GM12878 (cell line): ENCODE results near the gene SETD6. TPM values are rescaled to one million over a fixed set of nuclear protein-coding genes. Genes with fewer than 3 reads are reported as not detected.

Experiments used
- ATAC-seq: fragments of 200-7000 bp; cut with Tn5 transposase; 3 replicates; pipeline ENCODE4 v1.9.1; 2020; ENCODE audit warnings: mild to moderate bottlenecking, moderate library complexity
- BruUV-seq: library from RNA; stranded (reverse); fragments of 400-500 nt; replicated peaks from 2 replicates; lab custom pipeline; 2021; lab: Mats Ljungman, UMichigan
- CTCF ChIA-PET: fragments of 300-600 bp; sonication (Branson Sonifier 250); formaldehyde crosslinking; extraction: SDS; loops from one replicate; lab custom pipeline; 2021; ENCODE audit warnings: inconsistent platforms; lab: Yijun Ruan, JAX
- POLR2A ChIA-PET: fragments of 350-600 bp; formaldehyde crosslinking; extraction: SDS; loops from one replicate; lab custom pipeline; 2021; ENCODE audit warnings: inconsistent platforms; lab: Charles Lee
- RAD21 ChIA-PET: fragments of 300-600 bp; sonication (Branson Sonifier 250); formaldehyde crosslinking; loops from one replicate; lab custom pipeline; 2023; ENCODE audit warnings: antibody characterized with exemption; ENCODE audit not compliant: unreplicated experiment; lab: Charles Lee
- SMC1A ChIA-PET: fragments of 300-600 bp; sonication (Branson Sonifier 250); formaldehyde crosslinking; loops from one replicate; lab custom pipeline; 2023; ENCODE audit not compliant: unreplicated experiment, uncharacterized antibody; lab: Charles Lee
- DNase-seq: peaks from one replicate; pipeline ENCODE4 v3.0.0-alpha.2; 2011; ENCODE audit warnings: low read depth, low spot score
- FAIRE-seq: peaks from 3 replicates; lab custom pipeline; 2011; peaks lifted over from hg19 to GRCh38; lab: Jason Lieb, UNC
- H2AFZ ChIP-seq: 2 replicates; pipeline ENCODE4 v1.6.0; 2011; ENCODE audit warnings: low read depth, low read length, control low read depth; ENCODE audit not compliant: control insufficient read depth
- H3K27ac ChIP-seq: 2 replicates; pipeline ENCODE4 v1.5.1; 2011; ENCODE audit warnings: control low read depth; ENCODE audit not compliant: control insufficient read depth, insufficient read depth
- H3K27me3 ChIP-seq, 2 experiments: replicated peaks in 1 of 2; 2 replicates each; pipeline versions ENCODE4 v1.6.0 to v1.6.1; 2011; ENCODE audit warnings: low read length in 1 of 2; ENCODE audit not compliant: control insufficient read depth in 2 of 2, insufficient read depth in 2 of 2
- H3K36me3 ChIP-seq, 2 experiments: 2 replicates each; pipeline ENCODE4 v1.5.1; 2011; ENCODE audit warnings: low read length in 1 of 2; ENCODE audit not compliant: control insufficient read depth in 2 of 2, insufficient read depth in 2 of 2
- H3K4me1 ChIP-seq: 2 replicates; pipeline ENCODE4 v1.6.1; 2011; ENCODE audit warnings: mild to moderate bottlenecking, low read length, moderate library complexity, mixed read lengths; ENCODE audit not compliant: control insufficient read depth, insufficient read depth
- H3K4me2 ChIP-seq: 2 replicates; pipeline ENCODE4 v1.6.0; 2011; ENCODE audit warnings: control low read depth; ENCODE audit not compliant: control insufficient read depth, insufficient read depth
- H3K4me3 ChIP-seq: fragments of 200-600 bp; sonication (generic); 2 replicates; pipeline ENCODE4 v1.5.1; 2016
- H3K79me2 ChIP-seq: 2 replicates; pipeline ENCODE4 v1.6.0; 2011; ENCODE audit warnings: low read length; ENCODE audit not compliant: control insufficient read depth, insufficient read depth
- H3K9ac ChIP-seq: 2 replicates; pipeline ENCODE4 v1.8.0; 2011; ENCODE audit warnings: low read length, control low read depth, mixed read lengths; ENCODE audit not compliant: control insufficient read depth, insufficient read depth
- H3K9me3 ChIP-seq: replicated peaks from 3 replicates; pipeline ENCODE4 v1.5.1; 2011; ENCODE audit warnings: mild to moderate bottlenecking, low read length; ENCODE audit not compliant: control insufficient read depth, insufficient read depth
- H4K20me1 ChIP-seq: 2 replicates; pipeline ENCODE4 v1.6.0; 2011; ENCODE audit not compliant: control insufficient read depth, insufficient read depth
- CHD1 ChIP-seq: IDR thresholded peaks from 2 replicates; pipeline ENCODE4 v1.6.1; 2012; ENCODE audit warnings: low read depth, low read length, improper control_type of control experiment
- CREB1 ChIP-seq: IDR thresholded peaks from 2 replicates; pipeline ENCODE4 v1.6.1; 2012; ENCODE audit warnings: low read depth, mild to moderate bottlenecking, inconsistent platforms
- IKZF2 ChIP-seq, 2 experiments: fragments of 450-650 bp; IDR thresholded peaks; 2 replicates each; pipeline ENCODE4 v1.6.1; 2017; ENCODE audit warnings: mild to moderate bottlenecking in 2 of 2, moderate library complexity in 2 of 2
- JUND ChIP-seq: IDR thresholded peaks from 2 replicates; pipeline ENCODE4 v1.6.1; 2012; ENCODE audit warnings: low read depth, mild to moderate bottlenecking, low read length, improper control_type of control experiment, moderate library complexity
- MXI1 ChIP-seq: fragments of 150-350 bp; IDR thresholded peaks from 2 replicates; pipeline ENCODE4 v1.6.1; 2011; ENCODE audit warnings: low read depth, mild to moderate bottlenecking, inconsistent platforms, low read length, improper control_type of control experiment
- NR2F1 ChIP-seq: fragments of 450-650 bp; conservative IDR thresholded peaks from 2 replicates; pipeline ENCODE4 v1.6.1; 2017; ENCODE audit warnings: mild to moderate bottlenecking
- NRF1 ChIP-seq: conservative IDR thresholded peaks from 2 replicates; pipeline ENCODE4 v1.6.1; 2011; ENCODE audit warnings: mild to moderate bottlenecking, low read depth, low read length, improper control_type of control experiment
- SPI1 ChIP-seq: IDR thresholded peaks from 2 replicates; pipeline ENCODE4 v1.6.1; 2011; ENCODE audit warnings: low read depth, mild to moderate bottlenecking, low read length, moderate library complexity, borderline replicate concordance; ENCODE audit not compliant: insufficient read depth
- YBX1 ChIP-seq: fragments of 450-650 bp; IDR thresholded peaks from 2 replicates; pipeline ENCODE4 v1.6.1; 2016; ENCODE audit warnings: antibody characterized with exemption
- WGBS: methylation state at CpG from one replicate; pipeline ENCODE4 v1.1.6; 2016; ENCODE audit warnings: low lambda C conversion rate; ENCODE audit not compliant: insufficient replicate concordance, insufficient coverage; ENCODE audit errors: missing lambda C conversion rate; 5-methylcytosine and 5-hydroxymethylcytosine counted together
- in situ Hi-C: fragments of 300-500 bp; cut with MboI; formaldehyde crosslinking; loops from 9 replicates; pipeline ENCODE4 v1.14.3; 2018; ENCODE audit warnings: mixed read lengths
- intact Hi-C: fragments of 100-400 bp; cut with micrococcal nuclease; formaldehyde crosslinking; loops from one replicate; pipeline ENCODE4 v1.14.2; 2022; ENCODE audit not compliant: unreplicated experiment
- polyA plus RNA-seq, 11 experiments: library from polyadenylated mRNA; depleted of rRNA in 4 of 11; unstranded in 6 of 11; stranded (reverse) in 5 of 11; fragments of >200 nt; fragmentation: Nextera tagmentation in 4 of 11; fragmentation: Illumina TruSeq in 1 of 11; extraction: Ambion mirVana in 4 of 11; extraction: Trizol in 1 of 11; gene quantifications; 1 replicate in 1 of 11; 2 replicates in 10 of 11; pipeline versions ENCODE4 v1.2.1 to v1.2.3, GENCODE V29; 2011 to 2016; ENCODE audit warnings: inconsistent platforms in 2 of 11, missing spikeins in 2 of 11, low read depth in 1 of 11
- total RNA-seq, 4 experiments: library from RNA; depleted of rRNA in 3 of 4; stranded (reverse); fragments of >200 nt in 3 of 4; fragmentation: Illumina TruSeq in 1 of 4; extraction: Trizol in 1 of 4; gene quantifications; 2 replicates each; pipeline versions ENCODE4 v1.2.1 to v1.2.3, GENCODE V29; 2013 to 2021
- TF ChIP-seq, protein P1 (sequence below): fragments of 450-650 bp; conservative IDR thresholded peaks from 2 replicates; pipeline ENCODE4 v1.6.1; 2017; ENCODE audit warnings: mild to moderate bottlenecking, moderate library complexity

SETD6 gene
- total and polyA plus RNA-seq, 10 of the 15 experiments (the other 5 are each of a cell fraction or from before 2014, with no cell fraction given), result 8.2 to 23.8 (median 16.2) TPM

GRCh38 chr16:58518980-58519368 is 3.7 kb downstream of the SETD6 start:
- TF ChIP-seq IKZF2 (IDR thresholded peaks at IDR 0.05) (0 out of 4 replicates have a peak, but pooled peaks of 1 of the 2 experiments have one; percentile 3), NRF1 (no peak)
- no peak overlapping the region for H2AFZ ChIP-seq
- H3K79me2 ChIP-seq, result peaks cover 11% of the 10 kb centered on the region
- 0 out of 2 replicates have a peak overlapping the region, but pooled peaks have one; percentile 4 for H3K4me3 ChIP-seq
- no peaks in the 10 kb centered on the region for H4K20me1 ChIP-seq
- BruUV-seq, result no TSS peak
- WGBS, result 0% methylated on average over 1 of the region's 1 CpG
- ChIA-PET CTCF (interaction anchor here (0.6 to 3.8 kb wide), 12 partner anchors 24 to 237 kb away, joined by 3 to 18 read pairs (median 4); no protein-coding TSS in a partner anchor), POLR2A (interaction anchor here (0.8 to 1.2 kb wide), 3 partner anchors 70 to 416 kb away, joined by 3 to 6 read pairs (median 4); no protein-coding TSS in a partner anchor), RAD21 (interaction anchor here (0.9 to 1.6 kb wide), 5 partner anchors 31 to 237 kb away, joined by 3 to 8 read pairs (median 5); no protein-coding TSS in a partner anchor), SMC1A (interaction anchor here (0.9 to 2.7 kb wide), 12 partner anchors 9 to 237 kb away, joined by 3 to 11 read pairs (median 4); no protein-coding TSS in a partner anchor)
- peak overlapping the region; percentile 67 for H3K27ac ChIP-seq
- H3K36me3 ChIP-seq, result peaks cover 13 to 31% of the 10 kb centered on the region in 2 experiments
- in situ Hi-C loops (loop anchor here (25.0 kb wide), 1 partner anchor 218 kb away; the partner anchor contains the start of gene GOT2), intact Hi-C loops (loop anchor here (1.0 kb wide), 1 partner anchor 111 kb away; no protein-coding TSS in a partner anchor)
- no peak for ATAC-seq
- H3K27me3 ChIP-seq, result no peaks in the 10 kb centered on the region
- DNase-seq, result no peak
- peak overlapping the region; percentile 76 for H3K4me2 ChIP-seq
- no peak for FAIRE-seq
- H3K9ac ChIP-seq, result peak overlapping the region; percentile 9; the same call in 1 of the 2 replicates
- H3K9me3 ChIP-seq, result no peaks in the 10 kb centered on the region
- peaks cover 43% of the 10 kb centered on the region for H3K4me1 ChIP-seq

DNA sequence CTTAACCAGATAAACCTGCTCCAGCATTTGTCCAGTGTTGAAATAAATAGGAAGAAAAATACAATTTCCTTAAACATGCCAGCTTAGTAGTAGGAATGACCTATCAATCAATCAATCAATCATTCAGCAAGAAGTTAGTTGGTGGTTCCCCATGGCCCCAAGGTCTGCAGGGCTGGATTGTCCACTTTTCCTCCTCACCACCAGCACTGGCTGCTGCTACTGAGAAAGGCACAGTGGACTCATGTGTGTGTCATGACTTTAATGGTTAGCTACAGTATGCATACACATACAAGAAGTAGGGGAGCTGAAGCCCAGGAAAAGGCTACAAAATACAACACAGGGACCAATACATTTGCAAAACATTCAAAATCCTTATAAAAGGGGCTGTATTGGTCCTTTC is 4.4 kb downstream of the SETD6 start:
- peaks cover 13 to 34% of the 10 kb centered on the region in 2 experiments for H3K36me3 ChIP-seq
- in situ Hi-C loops (loop anchor here (25.0 kb wide), 1 partner anchor 218 kb away; the partner anchor contains the start of gene GOT2), intact Hi-C loops (no loop called here)
- ATAC-seq, result no peak
- peak overlapping the region; percentile 41; the same call in 1 of the 2 replicates for H3K4me2 ChIP-seq
- no peak for FAIRE-seq
- H3K9me3 ChIP-seq, result no peaks in the 10 kb centered on the region
- no peaks in the 10 kb centered on the region for H4K20me1 ChIP-seq
- H3K4me3 ChIP-seq, result 0 out of 2 replicates have a peak overlapping the region, but pooled peaks have one; percentile 4
- ChIA-PET POLR2A (interaction anchor here (0.6 to 0.7 kb wide), 3 partner anchors 25 to 397 kb away, joined by 3 to 4 read pairs (median 3); no protein-coding TSS in a partner anchor), CTCF (interaction anchor here (0.8 to 3.8 kb wide), 7 partner anchors 10 to 213 kb away, joined by 3 to 18 read pairs (median 5); no protein-coding TSS in a partner anchor), SMC1A (interaction anchor here (0.6 to 2.2 kb wide), 5 partner anchors 8 to 236 kb away, joined by 3 to 7 read pairs (median 4); no protein-coding TSS in a partner anchor), RAD21 (no interaction called here)
- BruUV-seq, result no TSS peak
- H2AFZ ChIP-seq, result no peak overlapping the region
- H3K4me1 ChIP-seq, result peaks cover 42% of the 10 kb centered on the region
- DNase-seq, result no peak
- H3K27me3 ChIP-seq, result no peaks in the 10 kb centered on the region
- no peak overlapping the region for H3K9ac ChIP-seq
- peaks cover 10% of the 10 kb centered on the region for H3K79me2 ChIP-seq
- H3K27ac ChIP-seq, result 0 out of 2 replicates have a peak overlapping the region, but pooled peaks have one; percentile 25
- no peak for TF ChIP-seq JUND
- TF ChIP-seq, protein P1, sequence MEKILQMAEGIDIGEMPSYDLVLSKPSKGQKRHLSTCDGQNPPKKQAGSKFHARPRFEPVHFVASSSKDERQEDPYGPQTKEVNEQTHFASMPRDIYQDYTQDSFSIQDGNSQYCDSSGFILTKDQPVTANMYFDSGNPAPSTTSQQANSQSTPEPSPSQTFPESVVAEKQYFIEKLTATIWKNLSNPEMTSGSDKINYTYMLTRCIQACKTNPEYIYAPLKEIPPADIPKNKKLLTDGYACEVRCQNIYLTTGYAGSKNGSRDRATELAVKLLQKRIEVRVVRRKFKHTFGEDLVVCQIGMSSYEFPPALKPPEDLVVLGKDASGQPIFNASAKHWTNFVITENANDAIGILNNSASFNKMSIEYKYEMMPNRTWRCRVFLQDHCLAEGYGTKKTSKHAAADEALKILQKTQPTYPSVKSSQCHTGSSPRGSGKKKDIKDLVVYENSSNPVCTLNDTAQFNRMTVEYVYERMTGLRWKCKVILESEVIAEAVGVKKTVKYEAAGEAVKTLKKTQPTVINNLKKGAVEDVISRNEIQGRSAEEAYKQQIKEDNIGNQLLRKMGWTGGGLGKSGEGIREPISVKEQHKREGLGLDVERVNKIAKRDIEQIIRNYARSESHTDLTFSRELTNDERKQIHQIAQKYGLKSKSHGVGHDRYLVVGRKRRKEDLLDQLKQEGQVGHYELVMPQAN, result no peak
- TF ChIP-seq MXI1, result no peak
- TF ChIP-seq CREB1, result no peak
- no peak for TF ChIP-seq CHD1
- TF ChIP-seq YBX1, result no peak
- no peak for TF ChIP-seq SPI1
- TF ChIP-seq NR2F1, result no peak
